Aorta (tissue), 5 donors: Measurements from ENCODE around the gene HSPB6. TPM values are rescaled to one million over a fixed set of nuclear protein-coding genes. Genes with fewer than 3 reads are reported as not detected.

Source experiments
- ATAC-seq: fragments of 200-7000 bp; cut with Tn5 transposase; one replicate; pipeline ENCODE4 v1.9.1; 2022; ENCODE audit warnings: moderate library complexity; ENCODE audit not compliant: low FRiP score
- DNase-seq, 2 donors: peaks; one replicate each; pipeline ENCODE4 v3.0.0-alpha.2; 2020
- H3K27ac ChIP-seq, 2 donors: one replicate each; pipeline ENCODE4 v1.5.1; 2013; ENCODE audit warnings: low read length in 2 of 2, mild to moderate bottlenecking in 2 of 2, moderate library complexity in 2 of 2, control low read depth in 1 of 2, inconsistent platforms in 1 of 2, low read depth in 1 of 2
- H3K27me3 ChIP-seq, 2 donors: one replicate each; pipeline ENCODE4 v1.6.1; 2013; ENCODE audit warnings: control low read depth in 1 of 2, low read length in 1 of 2, mild to moderate bottlenecking in 1 of 2, moderate library complexity in 1 of 2; ENCODE audit not compliant: insufficient read depth in 2 of 2, control insufficient read depth in 1 of 2
- H3K36me3 ChIP-seq, 2 donors: one replicate each; pipeline ENCODE4 v1.6.1; 2013; ENCODE audit warnings: control low read depth in 1 of 2, low read length in 1 of 2, mild to moderate bottlenecking in 1 of 2; ENCODE audit not compliant: insufficient read depth in 2 of 2, control insufficient read depth in 1 of 2
- H3K4me1 ChIP-seq, 2 donors: one replicate each; pipeline ENCODE4 v1.6.1; 2013; ENCODE audit warnings: low read length in 2 of 2, control low read depth in 1 of 2, mild to moderate bottlenecking in 1 of 2, moderate library complexity in 1 of 2; ENCODE audit not compliant: insufficient read depth in 2 of 2, control insufficient read depth in 1 of 2
- H3K4me3 ChIP-seq, 2 donors: one replicate each; pipeline ENCODE4 v1.5.1; 2013; ENCODE audit warnings: low read length in 2 of 2, control low read depth in 1 of 2, mild to moderate bottlenecking in 1 of 2
- H3K9me3 ChIP-seq: one replicate; pipeline ENCODE4 v1.6.1; 2013; ENCODE audit warnings: mild to moderate bottlenecking, low read length; ENCODE audit not compliant: control insufficient read depth
- WGBS, 2 donors: extraction: QIAGEN DNeasy Blood & Tissue Kit; methylation state at CpG; one replicate each; pipeline ENCODE4 v1.1.7; 2013; 5-methylcytosine and 5-hydroxymethylcytosine counted together
- intact Hi-C, 2 donors: fragments of 100-400 bp; cut with DNase I; formaldehyde crosslinking; loops; one replicate each; pipeline versions ENCODE4 v1.14.2 to v1.15.0; 2022
- polyA plus RNA-seq, 2 donors: library from polyadenylated mRNA; stranded (reverse); fragments of 200-250 nt; gene quantifications; one replicate each; pipeline ENCODE4 v1.2.3, GENCODE V29; 2013
- total RNA-seq, 2 donors: library from RNA; stranded (reverse); fragmentation: NEBNext Ultra II Directional; extraction: Animal tissue kit (Norgen Biotek cat#: 25700); gene quantifications; one replicate each; pipeline ENCODE4 v1.2.1, GENCODE V29; 2021
- donor health status: healthy with polysubstance abuse.
- donor health status: Bipolar disorder and iron deficiency.
- donor health status: DM: no; HTN: no; CAD: no.
- donor health status: DM: no; HTN: no; CAD: no.
- donor health status: DM: yes; HTN: yes; CAD: no.

Gene HSPB6
- total and polyA plus RNA-seq, 4 donors = 73.9 to 152 (median 140) TPM

DNA sequence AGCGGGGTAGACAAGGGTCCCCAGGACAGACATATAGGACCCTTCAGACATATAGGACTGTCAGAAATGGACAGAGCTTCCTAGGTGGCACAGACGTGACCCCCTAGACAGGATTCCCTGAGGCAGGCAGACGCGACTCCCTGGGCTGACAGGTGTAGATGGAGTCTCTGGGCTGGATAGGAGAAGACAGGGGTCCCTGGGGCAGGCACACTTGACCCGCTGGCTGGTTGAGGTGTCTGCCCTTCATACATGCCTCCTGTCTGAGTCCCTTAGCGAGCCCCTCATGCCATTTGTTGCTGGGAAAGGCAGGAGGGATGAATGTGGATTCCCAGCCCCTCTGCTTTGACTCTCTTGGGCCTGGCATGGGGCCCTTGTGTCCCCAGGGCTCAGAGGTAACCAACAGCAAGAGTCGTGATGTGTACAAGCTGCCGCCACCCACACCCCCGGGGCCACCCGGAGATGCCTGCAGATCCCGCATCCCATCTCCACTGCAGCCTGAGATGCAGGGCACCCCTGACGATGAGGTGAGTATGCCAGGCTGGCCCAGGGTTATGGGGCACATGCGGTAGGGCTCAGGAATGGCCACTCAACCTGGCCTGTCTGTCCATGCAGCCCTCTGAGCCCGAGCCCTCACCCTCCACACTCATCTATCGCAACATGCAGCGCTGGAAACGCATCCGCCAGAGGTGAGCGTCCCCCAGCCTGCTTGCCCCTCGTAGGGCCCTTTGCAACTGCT lies 3.0 kb downstream of the HSPB6 start:
- H3K27ac ChIP-seq = peak overlapping the region in 1 of 2 donors; percentile 4
- no peak for ATAC-seq
- peaks cover 0 to 3% of the 10 kb centered on the region in 2 donors for H3K36me3 ChIP-seq
- 82 to 91% methylated on average over 20 of the region's 20 CpGs for WGBS, 2 donors
- peak in 1 of 2 donors; percentile 74 for DNase-seq
- H3K9me3 ChIP-seq = no peaks in the 10 kb centered on the region
- H3K27me3 ChIP-seq = no peaks in the 10 kb centered on the region
- intact Hi-C loops = no loop called here
- no peak overlapping the region for H3K4me3 ChIP-seq
- no peaks in the 10 kb centered on the region for H3K4me1 ChIP-seq

DNA sequence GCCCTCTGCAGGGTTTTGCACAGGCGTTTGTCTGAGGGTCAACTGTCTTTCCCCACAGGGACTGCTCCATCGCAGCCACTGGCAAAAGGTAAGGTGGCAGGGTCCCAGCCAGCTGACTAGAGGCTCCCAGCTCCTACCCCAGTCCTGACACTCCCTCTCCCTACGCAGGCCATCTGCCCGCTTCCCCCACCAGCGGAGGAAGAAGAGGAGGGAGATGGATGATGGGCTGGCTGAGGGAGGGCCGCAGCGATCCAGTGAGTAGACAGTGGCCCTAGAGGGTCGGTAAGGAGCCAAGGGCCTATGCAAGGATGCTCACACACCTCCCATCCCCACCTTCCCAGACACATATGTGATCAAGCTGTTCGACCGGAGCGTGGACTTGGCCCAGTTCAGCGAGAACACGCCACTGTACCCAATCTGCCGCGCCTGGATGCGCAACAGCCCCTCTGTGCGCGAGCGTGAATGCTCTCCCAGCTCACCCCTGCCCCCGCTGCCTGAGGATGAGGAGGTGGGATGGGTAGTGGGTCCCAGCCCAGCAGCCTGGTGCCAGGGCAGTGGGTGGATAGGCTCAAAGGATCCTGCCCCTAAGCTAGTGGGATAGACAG lies 4.0 kb downstream of the HSPB6 start:
- Histone ChIP-seq H3K4me3 (no peak overlapping the region), H3K27ac (no peak overlapping the region), H3K4me1 (no peaks in the 10 kb centered on the region), H3K9me3 (no peaks in the 10 kb centered on the region), H3K27me3 (no peaks in the 10 kb centered on the region), H3K36me3 (peaks cover 0 to 3% of the 10 kb centered on the region in 2 donors)
- peak in 1 of 2 donors; percentile 76 for DNase-seq
- intact Hi-C loops = no loop called here
- 93 to 94% methylated on average over 19 to 20 of the region's 20 CpGs for WGBS, 2 donors
- ATAC-seq = no peak

DNA sequence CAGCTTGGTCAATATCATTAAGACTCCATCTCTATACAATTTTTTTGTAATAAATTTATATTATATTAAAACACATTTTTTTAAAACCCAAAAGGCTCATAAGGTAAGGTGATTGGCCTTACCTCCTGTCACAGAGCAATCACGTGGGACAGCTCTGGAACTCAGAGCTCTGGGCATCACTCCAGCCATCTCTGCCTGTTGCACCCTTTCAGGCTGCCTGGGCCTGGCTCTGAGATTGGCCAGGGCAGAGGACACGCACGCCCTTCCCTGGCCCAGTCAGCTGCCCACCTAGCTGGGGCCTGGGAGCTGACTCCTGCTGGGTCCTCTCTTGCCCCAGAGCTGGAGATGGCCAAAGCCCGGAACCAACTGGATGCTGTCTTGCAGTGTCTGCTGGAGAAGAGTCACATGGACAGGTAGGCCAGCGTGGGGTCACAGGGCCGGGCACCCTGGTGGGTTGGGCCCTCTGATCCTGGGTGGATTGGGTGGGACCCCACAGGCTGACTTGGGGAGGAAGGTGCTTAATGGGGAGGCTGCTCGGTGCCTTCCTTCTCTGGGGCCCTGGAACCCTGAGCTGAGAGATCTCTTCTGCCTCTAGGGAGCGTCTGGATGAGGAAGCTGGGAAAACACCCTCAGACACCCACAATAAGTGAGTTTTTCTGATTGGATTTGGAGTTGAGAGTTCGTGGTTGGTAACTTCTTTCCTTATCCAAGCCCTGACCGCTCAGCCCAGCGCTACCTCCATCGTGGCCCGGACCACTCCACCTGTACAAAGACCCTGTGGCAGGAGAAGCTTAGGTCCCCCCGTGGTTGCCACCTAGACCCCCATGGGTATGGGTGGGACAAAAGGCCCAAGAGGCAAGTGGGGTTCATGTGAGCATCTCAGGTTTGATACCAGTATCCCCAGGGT lies 4.7 kb downstream of the HSPB6 start:
- 81 to 82% methylated on average over 14 of the region's 14 CpGs for whole genome bisulfite sequencing, 2 donors
- intact Hi-C loops = no loop called here
- H3K27ac ChIP-seq = no peak overlapping the region
- H3K4me1 ChIP-seq = no peaks in the 10 kb centered on the region
- ATAC-seq = no peak
- no peak overlapping the region for H3K4me3 ChIP-seq
- H3K36me3 ChIP-seq = peaks cover 0 to 3% of the 10 kb centered on the region in 2 donors
- no peak for DNase-seq
- H3K27me3 ChIP-seq = no peaks in the 10 kb centered on the region
- no peaks in the 10 kb centered on the region for H3K9me3 ChIP-seq

DNA sequence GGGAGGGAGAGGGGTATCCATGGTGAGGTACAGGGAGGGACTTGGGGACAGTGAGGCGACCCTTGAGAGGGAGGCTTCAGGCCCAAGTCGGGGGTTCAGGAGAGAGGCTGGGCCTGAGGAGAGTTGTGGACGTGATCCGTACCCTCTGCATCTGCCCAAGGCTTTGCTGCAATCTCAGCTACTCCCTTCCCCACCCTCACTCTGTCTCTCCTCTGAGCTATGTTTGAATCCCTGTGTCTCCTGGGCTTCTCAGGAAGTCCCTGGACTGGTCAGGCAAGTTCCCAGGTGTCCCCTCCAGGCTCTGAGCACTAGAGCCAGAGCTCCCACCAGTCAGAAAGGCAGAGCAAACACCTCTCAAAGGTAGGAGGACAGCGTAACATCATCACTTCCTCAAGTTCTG lies 6.7 kb downstream of the HSPB6 start:
- intact Hi-C loops = no loop called here
- no peak for ATAC-seq
- H3K9me3 ChIP-seq = no peaks in the 10 kb centered on the region
- no peaks in the 10 kb centered on the region for H3K27me3 ChIP-seq
- peaks cover 0 to 3% of the 10 kb centered on the region in 2 donors for H3K36me3 ChIP-seq
- no peaks in the 10 kb centered on the region for H3K4me1 ChIP-seq
- WGBS, 2 donors = 80 to 93% methylated on average over 3 to 5 of the region's 5 CpGs
- H3K27ac ChIP-seq = no peak overlapping the region
- no peak for DNase-seq
- no peak overlapping the region for H3K4me3 ChIP-seq

DNA sequence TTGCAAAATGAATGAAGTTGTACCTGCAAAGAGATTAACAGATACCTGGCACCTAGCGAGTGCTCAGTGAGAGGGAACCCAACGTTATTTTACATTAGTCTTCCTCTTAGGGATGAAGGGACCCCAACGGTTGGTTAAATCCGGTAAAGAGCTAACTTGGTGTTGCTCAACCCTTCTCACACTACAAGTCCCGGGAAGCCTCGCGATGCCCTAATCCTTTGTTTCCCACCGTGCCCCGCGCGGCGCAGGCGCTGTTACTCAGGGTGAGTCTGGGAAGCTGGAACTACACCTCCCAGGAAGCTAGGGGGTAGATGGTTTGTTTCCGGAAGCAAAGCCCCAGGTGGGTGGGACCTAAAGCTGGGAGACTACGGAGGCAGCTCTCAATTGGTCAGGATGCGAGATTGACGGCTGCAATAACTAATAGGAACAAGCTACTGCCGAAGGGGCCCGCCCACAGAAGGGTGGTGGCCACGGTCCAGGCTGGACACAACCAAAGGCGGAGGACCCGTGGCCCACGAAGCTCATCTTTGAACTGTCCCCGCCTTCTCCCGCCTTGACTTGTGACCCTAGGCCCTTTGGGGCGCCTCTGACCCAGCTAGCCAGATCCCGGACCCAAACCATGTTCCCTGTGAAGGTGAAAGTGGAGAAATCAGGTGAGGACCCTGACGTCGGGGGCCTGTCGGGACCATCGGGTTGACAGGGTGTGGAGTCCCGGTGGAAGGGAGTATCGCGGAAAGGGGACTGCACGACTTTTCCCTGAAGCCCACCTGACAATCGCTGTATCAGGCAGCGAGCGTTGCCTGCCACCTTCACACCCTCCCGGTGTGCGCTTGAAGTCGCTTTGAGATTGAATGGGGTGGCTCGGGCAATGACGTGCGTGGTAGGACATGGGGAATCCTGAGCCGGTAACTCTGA lies 8.5 kb downstream of the HSPB6 start, which contains the start of gene LIN37:
LIN37 (plus strand) TSS at position 471 of the 915 bp plus-strand sequence; CDS start at position 620, 149 bp downstream.
- Histone ChIP-seq H3K4me1 (no peaks in the 10 kb centered on the region), H3K27ac (peak within 1 kb of the TSS in 1 of 2 donors; percentile 55), H3K4me3 (peak within 1 kb of the TSS; percentile 55 to 88), H3K27me3 (no peaks in the 10 kb centered on the region), H3K9me3 (no peaks in the 10 kb centered on the region), H3K36me3 (peaks cover 0 to 3% of the 10 kb centered on the region in 2 donors)
- WGBS, 2 donors = 0 to 1% methylated on average over 45 of the region's 45 CpGs
- ATAC-seq = peak; percentile 92
- intact Hi-C loops = loop anchor here in 1 of 2 donors (5.0 to 10.0 kb wide), 2 partner anchors 184 to 396 kb away; partner anchors contain the start of gene CAPNS1
- DNase-seq = peak; percentile 99

DNA sequence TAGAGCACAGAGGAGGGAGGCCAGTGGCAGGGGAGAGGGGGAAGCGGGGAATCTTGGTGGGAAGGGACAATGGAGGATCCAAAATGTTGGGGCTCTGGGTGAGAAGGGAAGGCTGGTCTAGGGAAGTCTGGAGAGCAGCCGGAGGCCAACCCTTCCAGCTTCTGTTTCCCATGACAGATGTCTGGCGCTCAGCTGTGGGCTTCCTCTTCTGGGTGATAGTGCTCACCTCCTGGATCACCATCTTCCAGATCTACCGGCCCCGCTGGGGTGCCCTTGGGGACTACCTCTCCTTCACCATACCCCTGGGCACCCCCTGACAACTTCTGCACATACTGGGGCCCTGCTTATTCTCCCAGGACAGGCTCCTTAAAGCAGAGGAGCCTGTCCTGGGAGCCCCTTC lies 10.3 kb downstream of the HSPB6 start:
- Histone ChIP-seq H3K9me3 (no peaks in the 10 kb centered on the region), H3K36me3 (no peaks in the 10 kb centered on the region), H3K27ac (no peak overlapping the region), H3K27me3 (no peaks in the 10 kb centered on the region), H3K4me1 (no peaks in the 10 kb centered on the region), H3K4me3 (no peak overlapping the region)
- intact Hi-C loops = loop anchor here in 1 of 2 donors (5.0 to 10.0 kb wide), 2 partner anchors 186 to 398 kb away; partner anchors contain the start of gene CAPNS1
- 90% methylated on average over 5 of the region's 5 CpGs for WGBS, 2 donors
- ATAC-seq (no peak), DNase-seq (no peak)

DNA sequence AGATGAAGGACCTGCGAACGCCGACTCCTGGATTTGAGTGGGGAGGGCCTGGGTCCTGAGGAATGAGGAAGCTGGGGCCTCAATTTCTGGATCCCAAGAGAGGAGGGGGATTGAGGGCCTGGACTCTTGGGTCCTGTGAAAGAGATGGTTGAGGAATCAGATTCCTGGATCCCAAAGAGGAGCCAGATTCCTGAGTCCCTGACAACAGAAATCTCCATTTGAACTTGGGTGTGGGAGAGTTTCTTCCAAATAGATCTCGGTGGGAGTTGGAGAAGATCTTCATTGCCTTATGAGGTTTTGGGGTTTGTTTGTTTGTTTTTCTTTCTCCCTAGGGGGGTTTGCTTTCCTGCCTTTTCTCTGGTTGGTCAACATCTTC lies 10.8 kb downstream of the HSPB6 start:
- 1 to 5% methylated on average over 4 of the region's 4 CpGs for WGBS, 2 donors
- Histone ChIP-seq H3K27ac (peak overlapping the region in 1 of 2 donors; percentile 22), H3K36me3 (no peaks in the 10 kb centered on the region), H3K4me1 (no peaks in the 10 kb centered on the region), H3K27me3 (no peaks in the 10 kb centered on the region), H3K4me3 (peak overlapping the region; percentile 50 to 67), H3K9me3 (no peaks in the 10 kb centered on the region)
- no peak for DNase-seq
- intact Hi-C loops = loop anchor here in 1 of 2 donors (5.0 to 10.0 kb wide), 2 partner anchors 186 to 399 kb away; partner anchors contain the start of gene CAPNS1
- no peak for ATAC-seq
